ENCODE measurements around the gene RELN. TPM values are rescaled to one million over a fixed set of nuclear protein-coding genes. Genes with fewer than 3 reads are reported as not detected.

Gene RELN
- total RNA-seq, 4 donors from 2014 or later, result 1.0 to 3.5 (median 1.3) TPM

DNA sequence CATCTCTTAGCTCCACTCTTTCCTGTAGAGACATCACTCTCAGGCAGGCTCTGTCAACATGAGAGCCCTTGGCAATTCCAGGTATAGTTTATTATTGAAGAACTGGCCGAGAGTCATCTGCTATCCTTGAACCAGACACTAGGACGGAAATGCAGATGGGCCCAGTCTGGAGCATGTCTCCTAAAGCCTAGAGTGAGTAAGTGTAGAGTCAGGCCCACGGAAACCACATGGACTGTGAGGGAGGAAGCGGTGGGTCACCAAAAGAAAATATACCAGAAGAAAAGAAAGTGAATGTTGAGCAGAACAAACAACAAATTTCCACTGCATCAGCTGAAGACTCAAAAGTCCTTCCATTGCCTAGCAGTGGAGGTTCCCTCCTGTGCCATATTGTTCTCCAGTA is 15.7 kb upstream of the RELN start:
- TF ChIP-seq, protein P1, sequence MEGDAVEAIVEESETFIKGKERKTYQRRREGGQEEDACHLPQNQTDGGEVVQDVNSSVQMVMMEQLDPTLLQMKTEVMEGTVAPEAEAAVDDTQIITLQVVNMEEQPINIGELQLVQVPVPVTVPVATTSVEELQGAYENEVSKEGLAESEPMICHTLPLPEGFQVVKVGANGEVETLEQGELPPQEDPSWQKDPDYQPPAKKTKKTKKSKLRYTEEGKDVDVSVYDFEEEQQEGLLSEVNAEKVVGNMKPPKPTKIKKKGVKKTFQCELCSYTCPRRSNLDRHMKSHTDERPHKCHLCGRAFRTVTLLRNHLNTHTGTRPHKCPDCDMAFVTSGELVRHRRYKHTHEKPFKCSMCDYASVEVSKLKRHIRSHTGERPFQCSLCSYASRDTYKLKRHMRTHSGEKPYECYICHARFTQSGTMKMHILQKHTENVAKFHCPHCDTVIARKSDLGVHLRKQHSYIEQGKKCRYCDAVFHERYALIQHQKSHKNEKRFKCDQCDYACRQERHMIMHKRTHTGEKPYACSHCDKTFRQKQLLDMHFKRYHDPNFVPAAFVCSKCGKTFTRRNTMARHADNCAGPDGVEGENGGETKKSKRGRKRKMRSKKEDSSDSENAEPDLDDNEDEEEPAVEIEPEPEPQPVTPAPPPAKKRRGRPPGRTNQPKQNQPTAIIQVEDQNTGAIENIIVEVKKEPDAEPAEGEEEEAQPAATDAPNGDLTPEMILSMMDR (IDR thresholded peaks at IDR 0.05), result no peak
- no peak for TF ChIP-seq POLR2A (IDR thresholded peaks at IDR 0.05)
- intact Hi-C loops (cut with DNase I; ENCODE audit: low total_unique reads), result no loop called here
- no peak overlapping the region for H3K4me3 ChIP-seq (ENCODE audit: low read depth, poor library complexity, severe bottlenecking)
- 80 to 81% methylated on average over 4 of the region's 4 CpGs for WGBS, 2 donors
- DNase-seq (ENCODE audit: low spot score in 2 of 2), result no peak

DNA sequence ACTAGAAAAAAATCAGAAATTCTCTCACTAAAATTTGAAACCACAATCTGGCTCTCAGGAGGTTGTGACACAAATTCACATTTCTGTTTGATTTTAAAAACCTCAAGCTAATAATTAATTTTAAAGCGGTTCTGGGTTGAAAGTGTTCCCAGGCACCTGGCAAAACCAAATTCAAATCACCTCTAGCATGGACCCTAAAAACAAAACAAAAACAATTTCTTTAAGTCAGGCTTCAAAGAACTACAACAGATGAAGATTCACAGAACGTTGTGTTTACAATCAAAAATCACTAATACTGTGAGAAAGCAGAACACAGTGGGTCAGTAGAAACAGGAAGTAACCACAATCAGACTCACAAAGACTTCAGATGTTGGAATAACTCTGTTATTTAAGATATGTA is 7.2 kb upstream of the RELN start:
- TF ChIP-seq POLR2A (IDR thresholded peaks at IDR 0.05), result no peak
- TF ChIP-seq, protein P1 (IDR thresholded peaks at IDR 0.05), result no peak
- DNase-seq (ENCODE audit: low spot score in 2 of 2), result no peak
- no peak overlapping the region for H3K4me3 ChIP-seq (ENCODE audit: low read depth, poor library complexity, severe bottlenecking)
- WGBS, 2 donors, result 68 to 70% methylated on average over 2 of the region's 2 CpGs
- intact Hi-C loops (cut with DNase I; ENCODE audit: low total_unique reads), result no loop called here

DNA sequence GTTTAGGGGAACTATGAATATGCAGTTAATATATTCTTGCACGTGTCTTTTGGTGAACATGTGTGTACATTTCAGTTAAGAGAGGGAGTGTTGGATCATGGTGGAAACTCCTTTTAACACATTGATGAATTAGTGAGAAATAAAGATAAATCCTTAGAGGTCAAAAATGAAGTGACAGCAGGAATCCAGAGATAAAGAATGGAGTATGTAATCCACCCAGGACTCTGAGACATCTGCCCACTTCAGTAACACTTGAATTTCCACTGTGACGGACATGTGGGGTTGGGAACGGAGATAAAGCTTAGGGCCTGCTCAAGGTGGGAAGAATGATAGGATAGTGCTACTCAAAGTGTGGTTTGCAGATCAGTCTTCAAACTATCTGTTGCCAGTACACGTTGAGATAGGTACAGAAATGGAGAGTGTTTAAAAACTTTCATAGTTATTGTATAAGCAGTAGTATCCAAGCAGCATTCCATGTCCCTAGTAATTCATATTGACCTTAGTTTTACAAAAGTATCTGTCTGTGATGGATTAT is 6.6 kb upstream of the RELN start:
- H3K4me3 ChIP-seq (ENCODE audit: low read depth, poor library complexity, severe bottlenecking), result no peak overlapping the region
- intact Hi-C loops (cut with DNase I; ENCODE audit: low total_unique reads), result no loop called here
- no peak for TF ChIP-seq POLR2A (IDR thresholded peaks at IDR 0.05)
- TF ChIP-seq, protein P1 (IDR thresholded peaks at IDR 0.05), result no peak
- 73 to 80% methylated on average over 4 of the region's 4 CpGs for WGBS, 2 donors
- DNase-seq (ENCODE audit: low spot score in 2 of 2), result no peak

DNA sequence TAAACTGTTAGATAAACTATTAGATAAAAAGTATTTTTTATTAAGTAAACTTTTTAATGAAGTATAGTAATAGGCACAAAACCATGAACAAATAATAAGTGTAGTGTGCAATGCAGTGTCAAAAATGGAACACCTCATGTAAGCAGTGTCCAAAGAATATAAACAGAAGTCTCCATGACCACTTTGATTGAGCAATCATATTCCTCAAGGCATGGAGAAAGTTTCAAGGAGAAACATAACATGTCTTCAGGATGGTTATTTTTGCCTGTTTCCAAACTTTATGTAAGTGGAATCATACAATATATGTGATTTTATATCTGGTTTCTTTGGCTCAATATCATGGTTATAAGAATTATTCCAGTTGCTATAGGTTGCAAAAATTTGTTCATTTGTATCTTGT is 6.1 kb upstream of the RELN start:
- no peak for DNase-seq (ENCODE audit: low spot score in 2 of 2)
- no peak for TF ChIP-seq POLR2A (IDR thresholded peaks at IDR 0.05)
- TF ChIP-seq, protein P1 (IDR thresholded peaks at IDR 0.05), result no peak
- intact Hi-C loops (cut with DNase I; ENCODE audit: low total_unique reads), result no loop called here

DNA sequence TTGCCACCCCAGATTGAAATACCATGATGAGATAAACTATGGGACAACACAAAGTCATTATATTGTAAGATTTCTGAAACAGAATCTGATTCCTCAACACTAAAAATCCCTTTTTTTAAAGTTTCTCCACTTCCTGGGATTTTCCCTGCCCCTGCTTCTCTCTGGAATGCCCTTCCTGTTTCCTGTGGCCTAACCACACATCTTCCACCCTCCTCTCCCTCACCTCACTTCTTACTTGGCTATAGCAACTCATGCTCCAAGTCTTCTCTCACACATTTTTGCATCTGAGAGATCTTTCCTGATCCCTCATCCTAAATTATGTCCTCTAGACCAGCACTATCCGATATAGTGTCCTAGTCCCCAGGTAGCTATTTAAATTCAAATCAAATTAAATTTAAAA is 4.1 kb upstream of the RELN start:
- intact Hi-C loops (cut with DNase I; ENCODE audit: low total_unique reads), result no loop called here
- 91 to 94% methylated on average over 1 of the region's 1 CpG for WGBS, 2 donors
- DNase-seq (ENCODE audit: low spot score in 2 of 2), result no peak
- no peak overlapping the region for H3K4me3 ChIP-seq (ENCODE audit: low read depth, poor library complexity, severe bottlenecking)
- TF ChIP-seq POLR2A (IDR thresholded peaks at IDR 0.05), result no peak
- TF ChIP-seq, protein P1 (IDR thresholded peaks at IDR 0.05), result no peak

More for the DNA sequence above, 6.1 kb upstream of the RELN start:
- H3K4me3 ChIP-seq (ENCODE audit: low read depth, poor library complexity, severe bottlenecking), result no peak overlapping the region

DNA sequence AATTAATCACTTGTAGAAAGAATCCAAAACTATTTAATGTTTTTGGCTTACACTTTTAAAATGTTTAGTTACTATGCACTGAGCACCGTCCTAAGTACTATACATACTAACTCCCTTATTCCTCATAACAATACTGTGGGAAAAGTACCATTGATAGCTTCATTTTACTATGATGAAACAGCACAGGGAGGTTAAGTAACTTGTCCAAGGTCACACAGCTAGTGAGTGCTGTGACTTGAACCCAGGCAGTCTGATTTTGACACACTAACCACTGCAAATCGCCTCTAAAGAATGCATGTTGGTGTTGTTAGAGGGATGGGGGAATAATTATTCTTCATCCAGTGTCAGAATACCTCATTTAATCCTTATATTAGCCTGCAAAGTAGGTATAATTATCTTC is 1.9 kb upstream of the RELN start:
- TF ChIP-seq, protein P1 (IDR thresholded peaks at IDR 0.05), result no peak
- TF ChIP-seq POLR2A (IDR thresholded peaks at IDR 0.05), result no peak
- H3K4me3 ChIP-seq (ENCODE audit: low read depth, poor library complexity, severe bottlenecking), result no peak overlapping the region
- intact Hi-C loops (cut with DNase I; ENCODE audit: low total_unique reads), result no loop called here
- DNase-seq (ENCODE audit: low spot score in 2 of 2), result no peak
- WGBS, 2 donors, result 50 to 56% methylated on average over 2 of the region's 2 CpGs

Data from lower leg skin (tissue), 4 donors.